Activated T-cell treated with anti-CD3 and anti-CD28 coated beads, Interleukin-2, amount 50 U/mL, for 48 hours (primary cell): ENCODE measurements around the gene CATSPERB.
"Not testable (repeated sequence)": the region's sequence is repeated elsewhere in the genome, so short reads cannot be mapped to it uniquely, and the experiment has no call there.

Source experiments
- DNase-seq, 2 experiments: peaks; one replicate each; pipeline ENCODE4 v3.0.0-alpha.2; 2020

Gene CATSPERB

GRCh38 chr14:91654836-91655235 is 77.0 kb downstream of the CATSPERB start:
- no peak for DNase-seq

- DNase-seq = no peak
These were observed 78.4 kb downstream of the CATSPERB start for GRCh38 chr14:91653451-91653850.

GRCh38 chr14:91649930-91650329 is 82.0 kb downstream of the CATSPERB start:
- DNase-seq = no peak

- no peak for DNase-seq
These were observed 84.0 kb downstream of the CATSPERB start for GRCh38 chr14:91647856-91648255.

- no peak for DNase-seq
These were observed 95.3 kb downstream of the CATSPERB start for GRCh38 chr14:91636604-91637003.

GRCh38 chr14:91624757-91625156 is 107.1 kb downstream of the CATSPERB start:
- DNase-seq = no peak

GRCh38 chr14:91614187-91614586 is 117.7 kb downstream of the CATSPERB start:
- no peak for DNase-seq

- no peak for DNase-seq
These were observed 118.3 kb downstream of the CATSPERB start for GRCh38 chr14:91613459-91614112.

- no peak for DNase-seq
These were observed 120.4 kb downstream of the CATSPERB start for GRCh38 chr14:91611528-91611927.

- no peak for DNase-seq
These were observed 122.7 kb downstream of the CATSPERB start for GRCh38 chr14:91609161-91609560.

- DNase-seq = no peak
These were observed 124.4 kb downstream of the CATSPERB start for GRCh38 chr14:91607322-91608047.

GRCh38 chr14:91606851-91607250 is 125.0 kb downstream of the CATSPERB start:
- no peak for DNase-seq

GRCh38 chr14:91604611-91605010 is 127.3 kb downstream of the CATSPERB start:
- not testable (repeated sequence) for DNase-seq

- no peak for DNase-seq
These were observed 131.9 kb downstream of the CATSPERB start for GRCh38 chr14:91599994-91600393.

GRCh38 chr14:91595736-91596135 is 136.2 kb downstream of the CATSPERB start:
- DNase-seq = no peak

GRCh38 chr14:91593957-91594356 is 137.9 kb downstream of the CATSPERB start:
- DNase-seq = not testable (repeated sequence)

GRCh38 chr14:91586410-91586809 is 145.5 kb downstream of the CATSPERB start:
- DNase-seq = no peak

- no peak for DNase-seq
These were observed 146.0 kb downstream of the CATSPERB start for GRCh38 chr14:91585856-91586255.

GRCh38 chr14:91582761-91583160 is 149.1 kb downstream of the CATSPERB start:
- no peak for DNase-seq

GRCh38 chr14:91580876-91581577 is 150.9 kb downstream of the CATSPERB start:
- DNase-seq = no peak

GRCh38 chr14:91577632-91578233 is 154.2 kb downstream of the CATSPERB start:
- DNase-seq = no peak

- no peak for DNase-seq
These were observed 156.2 kb downstream of the CATSPERB start for GRCh38 chr14:91575469-91576208.
